ENCODE measurements around the gene ARL14EPL.
A peak's percentile ranks its signal among the peaks of the same experiment; 100 is the strongest.
"Not testable (repeated sequence)": the region's sequence is repeated elsewhere in the genome, so short reads cannot be mapped to it uniquely, and the experiment has no call there.

ARL14EPL gene

GRCh38 chr5:116075191-116075831, 43.0 kb downstream of the ARL14EPL start:
- no peak overlapping the region for H3K4me3 ChIP-seq (ENCODE audit: low read depth, low read length)
- no peaks in the 10 kb centered on the region for H3K27me3 ChIP-seq (ENCODE audit: insufficient read depth, low read depth, severe bottlenecking)
- H3K36me3 ChIP-seq = no peaks in the 10 kb centered on the region
- no peak for TF ChIP-seq CTCF (IDR thresholded peaks at IDR 0.05; ENCODE audit: low read depth, low read length)
- H3K9me3 ChIP-seq (ENCODE audit: severe bottlenecking) = no peaks in the 10 kb centered on the region
- no peak for DNase-seq
- H3K27ac ChIP-seq = no peak overlapping the region

- Histone ChIP-seq H3K36me3 (no peaks in the 10 kb centered on the region), H3K9me3 (ENCODE audit: severe bottlenecking) (no peaks in the 10 kb centered on the region), H3K27me3 (ENCODE audit: insufficient read depth, low read depth, severe bottlenecking) (no peaks in the 10 kb centered on the region), H3K27ac (no peak overlapping the region), H3K4me3 (ENCODE audit: low read depth, low read length) (no peak overlapping the region)
- DNase-seq = no peak
- TF ChIP-seq CTCF (IDR thresholded peaks at IDR 0.05; ENCODE audit: low read depth, low read length) = no peak
Observed at GRCh38 chr5:116076496-116076895, 44.2 kb downstream of the ARL14EPL start.

- Histone ChIP-seq H3K27ac (no peak overlapping the region), H3K27me3 (ENCODE audit: insufficient read depth, low read depth, severe bottlenecking) (no peaks in the 10 kb centered on the region), H3K4me3 (ENCODE audit: low read depth, low read length) (no peak overlapping the region), H3K9me3 (ENCODE audit: severe bottlenecking) (no peaks in the 10 kb centered on the region), H3K36me3 (no peaks in the 10 kb centered on the region)
- DNase-seq = no peak
- no peak for TF ChIP-seq CTCF (IDR thresholded peaks at IDR 0.05; ENCODE audit: low read depth, low read length)
Observed at GRCh38 chr5:116078199-116078598, 45.9 kb downstream of the ARL14EPL start.

- Histone ChIP-seq H3K36me3 (peaks cover 6% of the 10 kb centered on the region), H3K27me3 (ENCODE audit: insufficient read depth, low read depth, severe bottlenecking) (no peaks in the 10 kb centered on the region), H3K27ac (peak overlapping the region; percentile 92), H3K4me3 (ENCODE audit: low read depth, low read length) (peak overlapping the region; percentile 93), H3K9me3 (ENCODE audit: severe bottlenecking) (no peaks in the 10 kb centered on the region)
- DNase-seq = peak; percentile 48
- no peak for TF ChIP-seq CTCF (IDR thresholded peaks at IDR 0.05; ENCODE audit: low read depth, low read length)
Observed at GRCh38 chr5:116084287-116084691, 52.0 kb downstream of the ARL14EPL start.

GRCh38 chr5:116084871-116085715, 52.8 kb downstream of the ARL14EPL start, which contains the start of gene COMMD10:
TSS of gene COMMD10 (plus strand) at chr5:116085025.
- 0 out of 2 replicates have a peak, but pooled peaks have one; percentile 3 for TF ChIP-seq CTCF (IDR thresholded peaks at IDR 0.05; ENCODE audit: low read depth, low read length)
- Histone ChIP-seq H3K9me3 (ENCODE audit: severe bottlenecking) (no peaks in the 10 kb centered on the region), H3K27ac (peak within 1 kb of the TSS; percentile 92), H3K36me3 (peaks cover 6% of the 10 kb centered on the region), H3K27me3 (ENCODE audit: insufficient read depth, low read depth, severe bottlenecking) (no peaks in the 10 kb centered on the region), H3K4me3 (ENCODE audit: low read depth, low read length) (peak within 1 kb of the TSS; percentile 93)
- DNase-seq = peak; percentile 85

- not testable (repeated sequence) for H3K9me3 ChIP-seq (ENCODE audit: severe bottlenecking); H3K27ac ChIP-seq; H3K36me3 ChIP-seq; DNase-seq; H3K27me3 ChIP-seq (ENCODE audit: insufficient read depth, low read depth, severe bottlenecking); H3K4me3 ChIP-seq (ENCODE audit: low read depth, low read length)
Observed at GRCh38 chr5:116086309-116086708, 54.0 kb downstream of the ARL14EPL start.

Data from WERI-Rb-1 (cell line).